GM18507 (cell line): ENCODE data around the gene NUP58.

Source experiments
- DNase-seq: peaks from one replicate; pipeline ENCODE4 v3.0.0; 2011; ENCODE audit warnings: low read depth; ENCODE audit not compliant: insufficient read length; ENCODE audit errors: extremely low spot score
- FAIRE-seq: peaks from 2 replicates; lab custom pipeline; 2011; peaks lifted over from hg19 to GRCh38; lab: Jason Lieb, UNC

The NUP58 gene, protein sequence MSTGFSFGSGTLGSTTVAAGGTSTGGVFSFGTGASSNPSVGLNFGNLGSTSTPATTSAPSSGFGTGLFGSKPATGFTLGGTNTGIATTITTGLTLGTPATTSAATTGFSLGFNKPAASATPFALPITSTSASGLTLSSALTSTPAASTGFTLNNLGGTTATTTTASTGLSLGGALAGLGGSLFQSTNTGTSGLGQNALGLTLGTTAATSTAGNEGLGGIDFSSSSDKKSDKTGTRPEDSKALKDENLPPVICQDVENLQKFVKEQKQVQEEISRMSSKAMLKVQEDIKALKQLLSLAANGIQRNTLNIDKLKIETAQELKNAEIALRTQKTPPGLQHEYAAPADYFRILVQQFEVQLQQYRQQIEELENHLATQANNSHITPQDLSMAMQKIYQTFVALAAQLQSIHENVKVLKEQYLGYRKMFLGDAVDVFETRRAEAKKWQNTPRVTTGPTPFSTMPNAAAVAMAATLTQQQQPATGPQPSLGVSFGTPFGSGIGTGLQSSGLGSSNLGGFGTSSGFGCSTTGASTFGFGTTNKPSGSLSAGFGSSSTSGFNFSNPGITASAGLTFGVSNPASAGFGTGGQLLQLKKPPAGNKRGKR

DNA sequence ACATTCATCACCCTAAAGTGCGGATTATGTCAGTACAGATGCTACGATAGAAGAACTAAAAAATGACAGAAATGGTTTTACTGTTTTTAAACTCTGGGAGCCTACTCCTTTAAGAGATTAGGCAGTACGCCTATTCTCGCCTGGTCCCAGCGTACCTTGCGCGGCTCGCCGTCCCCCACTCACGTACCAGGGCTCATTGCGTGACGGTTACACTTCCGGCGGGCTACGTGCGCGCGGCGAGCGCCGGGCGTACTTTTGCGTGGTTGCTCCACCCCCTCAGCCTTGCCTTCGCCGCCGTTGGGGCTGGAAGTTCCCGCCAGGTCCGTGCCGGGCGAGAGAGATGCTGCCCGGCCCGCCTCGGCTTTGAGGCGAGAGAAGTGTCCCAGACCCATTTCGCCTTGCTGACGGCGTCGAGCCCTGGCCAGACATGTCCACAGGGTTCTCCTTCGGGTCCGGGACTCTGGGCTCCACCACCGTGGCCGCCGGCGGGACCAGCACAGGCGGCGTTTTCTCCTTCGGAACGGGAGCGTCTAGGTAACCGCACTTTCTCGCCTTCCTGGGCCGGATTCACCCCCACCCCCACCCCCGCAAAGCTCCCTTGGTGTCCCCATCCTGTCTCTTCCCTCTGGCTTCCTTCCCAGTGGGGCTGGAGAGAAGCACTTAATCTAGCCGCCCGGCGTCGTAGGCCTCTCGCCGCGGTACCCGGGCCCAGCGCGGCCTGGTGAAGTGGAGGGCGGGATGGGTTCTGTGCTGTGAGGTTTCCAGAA lies at the start of gene NUP58:
NUP58 (plus strand) TSS at position 279 of the 767 bp plus-strand sequence; CDS start at position 428, 149 bp downstream.
- peak; percentile 98 for FAIRE-seq
- peak; percentile 76 for DNase-seq

DNA sequence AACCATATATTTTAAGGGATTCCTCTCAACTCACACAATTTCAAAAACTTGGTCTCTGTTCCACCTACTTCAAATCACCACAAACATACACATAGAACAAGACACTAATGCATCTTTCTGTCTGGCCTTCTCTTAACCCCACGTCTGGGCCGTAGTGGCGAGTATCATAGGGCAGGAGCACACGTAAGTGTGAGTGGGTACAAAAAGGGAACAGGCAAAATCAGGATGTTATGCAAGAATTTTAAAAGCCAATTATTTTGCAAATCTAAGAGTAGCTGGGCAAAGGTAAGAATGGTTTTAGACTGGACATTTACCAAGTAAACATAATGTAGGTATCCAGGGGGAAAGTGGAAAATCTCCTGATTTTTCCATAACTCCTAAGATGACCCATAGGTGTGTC lies 49.2 kb upstream of the NUP58 start:
- FAIRE-seq (no peak), DNase-seq (no peak)

DNA sequence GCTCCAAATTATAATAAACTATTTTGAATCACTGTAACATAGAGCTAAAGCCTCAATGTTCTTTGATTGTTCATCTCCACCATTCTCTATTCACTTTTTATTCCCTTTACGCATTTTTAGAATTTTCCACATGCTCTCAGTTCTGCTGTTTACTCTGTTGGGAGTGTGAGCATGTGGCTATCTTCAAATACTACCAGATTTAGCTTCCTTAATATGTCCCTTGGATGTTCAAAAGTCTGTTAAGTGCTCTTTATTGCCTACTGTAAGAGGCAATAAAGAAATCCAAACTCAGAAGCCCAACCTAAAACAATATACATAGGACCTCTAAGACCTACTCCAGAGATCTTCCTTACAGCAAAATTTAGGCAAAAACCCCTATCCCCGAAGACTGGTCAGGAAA lies 48.7 kb upstream of the NUP58 start:
- no peak for DNase-seq
- FAIRE-seq: no peak

DNA sequence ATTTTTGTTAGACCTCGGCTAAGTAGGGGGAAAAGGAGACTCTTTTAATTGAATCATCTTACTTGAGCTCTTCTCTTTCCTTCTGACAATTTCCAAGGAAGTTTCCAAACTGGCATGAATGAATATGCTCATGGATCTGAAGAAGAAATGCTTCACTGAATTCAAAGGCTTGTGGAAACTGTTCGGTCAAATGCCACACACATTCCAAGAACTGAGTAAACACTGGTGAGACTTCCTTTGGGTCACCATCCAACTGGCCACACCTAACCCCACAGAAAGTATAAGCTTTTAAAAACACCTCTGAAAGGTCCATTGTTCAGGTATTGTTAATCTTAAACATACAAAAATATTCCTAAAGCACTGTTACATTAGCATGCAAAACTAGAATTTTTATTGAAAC lies 47.7 kb upstream of the NUP58 start:
- FAIRE-seq: no peak
- DNase-seq: no peak

DNA sequence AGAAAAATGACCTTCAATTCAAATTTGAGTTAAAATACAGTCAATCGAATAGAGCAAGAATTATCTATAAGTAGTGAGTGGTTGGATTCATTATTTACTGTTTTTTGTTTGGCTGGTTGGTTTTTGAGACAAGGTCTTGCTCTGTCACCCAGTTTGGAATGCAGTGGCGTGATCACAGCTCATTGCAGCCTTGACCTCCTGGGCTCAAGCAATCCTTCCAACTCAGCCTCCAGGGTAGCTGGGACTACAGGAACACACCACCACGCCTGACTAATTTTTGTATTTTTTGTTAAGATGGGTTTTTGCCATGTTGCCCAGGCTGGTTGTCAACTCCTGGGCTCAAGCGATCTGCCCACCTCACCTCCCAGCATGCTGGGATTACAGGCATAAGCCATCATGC lies 39.2 kb upstream of the NUP58 start:
- FAIRE-seq (no peak), DNase-seq (no peak)

DNA sequence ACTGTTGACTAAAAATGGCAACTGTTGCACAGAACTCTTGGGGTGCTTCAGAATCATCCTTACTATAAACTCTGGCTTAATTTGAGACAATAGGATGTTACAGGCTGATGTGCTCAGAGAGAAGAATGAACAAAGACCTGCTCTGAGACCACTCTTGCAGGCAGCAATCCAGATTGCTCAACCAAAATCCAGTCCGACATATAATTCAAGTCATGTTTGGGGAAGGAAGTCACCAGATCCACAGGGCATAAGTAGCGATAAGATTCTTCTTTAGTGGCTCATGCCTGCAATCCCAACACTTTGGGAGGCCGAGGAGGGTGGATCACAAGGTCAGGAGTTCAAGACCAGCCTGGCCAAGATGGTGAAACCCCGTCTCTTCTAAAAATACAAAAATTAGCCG lies 34.7 kb upstream of the NUP58 start:
- FAIRE-seq: no peak
- DNase-seq: no peak

DNA sequence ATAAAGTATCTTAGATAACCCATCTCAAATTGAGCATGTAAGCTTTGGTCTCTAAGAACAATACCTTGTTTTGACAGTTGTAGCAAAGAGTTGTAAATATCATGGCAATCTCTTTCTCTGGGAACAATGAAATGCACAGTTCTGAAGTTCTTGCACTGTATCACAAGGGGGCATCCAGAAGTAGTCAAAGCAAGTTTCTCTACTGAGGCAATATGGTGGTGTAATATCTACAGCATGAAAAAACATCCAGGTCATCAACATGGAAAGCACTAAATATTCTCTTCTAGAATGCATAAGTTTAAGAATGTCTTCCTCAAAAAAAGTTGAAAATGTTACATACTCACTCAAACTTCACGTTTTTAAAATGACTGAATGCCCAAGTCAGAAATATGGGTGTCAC lies 33.7 kb upstream of the NUP58 start:
- FAIRE-seq (no peak), DNase-seq (no peak)

DNA sequence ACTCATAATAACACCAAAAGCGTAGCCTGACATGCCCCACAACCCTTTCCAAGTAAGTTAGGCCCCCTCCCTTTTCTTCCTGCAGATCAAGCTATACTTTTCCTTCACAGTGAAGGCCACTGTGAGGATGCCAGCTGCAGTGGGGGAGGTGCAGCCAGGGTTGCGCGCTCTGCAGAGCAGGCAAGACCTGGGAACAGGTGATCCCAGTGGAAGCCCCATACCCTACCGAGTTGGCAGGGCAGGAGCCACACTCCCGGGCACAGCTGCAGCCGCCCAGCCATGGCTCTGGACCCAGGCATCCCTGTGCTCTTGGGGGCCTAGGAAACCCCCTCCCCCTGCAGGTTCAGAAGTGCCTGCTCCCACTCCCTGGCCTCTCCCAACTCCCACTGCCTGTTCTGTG lies 32.9 kb upstream of the NUP58 start:
- FAIRE-seq (no peak), DNase-seq (no peak)

DNA sequence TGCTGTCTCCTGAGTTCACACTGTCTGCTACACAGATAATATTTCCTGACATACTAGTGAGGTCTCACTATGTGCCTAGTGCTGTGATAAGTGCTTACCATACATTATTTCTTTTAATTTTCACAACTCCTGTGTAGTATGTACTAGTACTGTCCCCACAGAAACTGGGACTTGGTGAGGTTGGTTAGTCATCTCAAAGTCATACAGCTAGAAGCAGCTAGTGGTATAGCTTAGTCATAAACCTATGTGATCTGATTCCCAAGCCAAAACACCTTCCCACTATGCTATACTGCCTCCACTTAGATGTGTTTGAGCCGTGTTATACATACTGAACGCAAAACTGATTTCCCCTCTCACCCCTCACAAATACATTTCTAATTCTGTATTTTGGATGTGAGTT lies 24.7 kb upstream of the NUP58 start:
- DNase-seq (no peak), FAIRE-seq (no peak)

DNA sequence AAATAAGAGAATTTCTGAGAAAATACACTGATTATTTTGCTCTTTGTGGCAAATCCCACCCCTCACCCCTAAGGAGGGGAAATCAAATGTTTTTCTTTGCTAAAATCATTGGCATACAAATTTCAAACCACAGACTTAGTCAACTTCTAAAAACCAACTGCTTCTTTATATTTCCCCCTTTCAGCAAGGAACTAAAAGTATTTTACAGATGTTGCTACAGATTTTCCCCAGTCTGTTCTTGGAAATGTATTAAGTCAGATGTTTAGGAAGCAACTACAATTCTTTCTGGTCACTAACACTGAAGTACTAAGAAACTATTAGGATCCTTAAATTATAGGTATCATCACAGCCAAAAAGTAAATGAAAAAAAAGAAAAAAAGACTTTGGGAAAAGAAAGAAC lies 21.0 kb upstream of the NUP58 start:
- FAIRE-seq (no peak), DNase-seq (no peak)

DNA sequence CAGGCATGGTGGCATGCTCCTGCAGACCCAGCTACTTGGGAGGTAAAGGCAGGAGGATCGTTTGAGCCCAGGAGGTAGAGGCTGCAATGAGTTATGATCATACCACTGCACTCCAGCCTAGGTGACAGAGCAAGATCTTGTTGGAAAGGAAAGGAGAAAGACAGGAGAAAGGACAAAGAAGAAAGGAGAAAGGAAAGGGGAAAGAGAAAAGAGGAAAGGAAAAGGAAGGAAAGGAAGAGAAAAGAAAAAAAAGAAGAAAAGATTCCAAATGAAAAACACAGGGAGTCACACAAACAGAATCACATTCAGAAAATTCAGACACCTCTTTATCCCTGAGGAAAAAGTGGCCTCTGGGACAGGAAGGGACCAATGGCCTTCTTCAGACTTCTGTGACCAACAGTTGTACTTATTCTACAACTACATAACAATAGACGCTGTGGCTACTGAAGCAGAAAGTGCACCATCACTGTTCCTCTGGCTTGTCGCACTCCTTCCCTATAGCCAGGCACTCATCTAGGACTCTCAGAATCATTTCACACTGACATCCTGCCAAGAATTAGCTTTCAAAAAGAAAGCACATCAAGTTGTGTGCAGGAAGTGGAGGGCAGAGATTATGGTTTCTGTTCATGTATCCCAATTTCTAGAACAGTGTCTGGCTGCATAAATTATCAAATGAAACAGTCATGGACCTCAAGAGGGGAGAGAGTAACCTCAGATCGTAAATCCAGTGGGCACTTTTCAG lies 20.1 kb upstream of the NUP58 start:
- FAIRE-seq: peak; percentile 85

DNA sequence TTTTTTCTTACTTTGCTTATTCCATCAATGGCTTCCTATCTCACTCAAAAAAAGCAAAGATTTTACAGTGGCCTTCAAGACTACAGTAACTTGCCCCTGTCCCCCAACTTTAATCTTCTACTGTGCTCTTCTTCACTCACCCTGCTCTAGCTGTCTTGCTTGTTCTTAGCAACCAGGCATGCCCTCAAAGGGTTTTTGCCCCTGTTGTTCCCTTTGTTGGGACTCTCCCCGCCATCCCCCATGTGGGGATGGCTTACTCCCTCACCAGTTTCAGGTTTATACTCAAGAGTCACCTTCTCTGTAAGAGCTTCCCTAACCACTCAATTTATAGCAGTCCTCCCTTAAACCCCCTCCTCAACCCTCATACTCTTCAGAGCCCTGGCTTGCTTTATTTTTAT lies 19.5 kb upstream of the NUP58 start:
- FAIRE-seq (peak; percentile 31), DNase-seq (no peak)

More for the DNA sequence above, 20.1 kb upstream of the NUP58 start:
- peak; percentile 8 for DNase-seq

DNA sequence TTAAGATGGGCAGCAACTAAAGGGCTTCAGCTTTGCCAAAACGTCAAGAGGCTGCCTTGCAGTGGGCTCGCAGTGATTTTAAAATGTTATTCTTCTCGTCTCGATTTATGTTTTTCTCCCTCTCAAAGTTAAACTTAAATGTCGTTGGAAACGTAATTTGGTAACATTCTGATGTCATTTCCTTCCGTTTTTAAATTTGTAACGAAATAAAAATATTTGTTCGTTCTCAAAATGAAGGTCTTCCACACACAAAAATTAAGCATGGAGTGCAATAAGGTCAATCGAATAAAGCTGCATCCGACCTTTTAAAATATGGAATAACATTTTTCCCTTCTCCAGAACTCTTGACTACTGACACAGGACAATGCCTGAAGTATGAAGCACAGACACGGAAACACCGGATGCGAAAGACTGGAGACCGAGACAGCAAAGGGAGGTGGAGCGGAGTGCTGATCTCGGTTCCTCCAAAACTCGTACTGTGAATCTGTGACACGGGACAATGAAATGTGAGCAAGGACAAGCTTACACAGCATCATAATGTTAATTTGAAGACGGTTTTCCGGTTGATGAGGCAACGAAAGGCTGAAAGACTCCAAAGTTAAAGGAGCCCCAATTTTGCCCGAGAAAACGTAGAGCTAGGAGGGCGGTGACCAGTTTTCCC lies 15.0 kb upstream of the NUP58 start:
- DNase-seq (no peak), FAIRE-seq (peak; percentile 73)

DNA sequence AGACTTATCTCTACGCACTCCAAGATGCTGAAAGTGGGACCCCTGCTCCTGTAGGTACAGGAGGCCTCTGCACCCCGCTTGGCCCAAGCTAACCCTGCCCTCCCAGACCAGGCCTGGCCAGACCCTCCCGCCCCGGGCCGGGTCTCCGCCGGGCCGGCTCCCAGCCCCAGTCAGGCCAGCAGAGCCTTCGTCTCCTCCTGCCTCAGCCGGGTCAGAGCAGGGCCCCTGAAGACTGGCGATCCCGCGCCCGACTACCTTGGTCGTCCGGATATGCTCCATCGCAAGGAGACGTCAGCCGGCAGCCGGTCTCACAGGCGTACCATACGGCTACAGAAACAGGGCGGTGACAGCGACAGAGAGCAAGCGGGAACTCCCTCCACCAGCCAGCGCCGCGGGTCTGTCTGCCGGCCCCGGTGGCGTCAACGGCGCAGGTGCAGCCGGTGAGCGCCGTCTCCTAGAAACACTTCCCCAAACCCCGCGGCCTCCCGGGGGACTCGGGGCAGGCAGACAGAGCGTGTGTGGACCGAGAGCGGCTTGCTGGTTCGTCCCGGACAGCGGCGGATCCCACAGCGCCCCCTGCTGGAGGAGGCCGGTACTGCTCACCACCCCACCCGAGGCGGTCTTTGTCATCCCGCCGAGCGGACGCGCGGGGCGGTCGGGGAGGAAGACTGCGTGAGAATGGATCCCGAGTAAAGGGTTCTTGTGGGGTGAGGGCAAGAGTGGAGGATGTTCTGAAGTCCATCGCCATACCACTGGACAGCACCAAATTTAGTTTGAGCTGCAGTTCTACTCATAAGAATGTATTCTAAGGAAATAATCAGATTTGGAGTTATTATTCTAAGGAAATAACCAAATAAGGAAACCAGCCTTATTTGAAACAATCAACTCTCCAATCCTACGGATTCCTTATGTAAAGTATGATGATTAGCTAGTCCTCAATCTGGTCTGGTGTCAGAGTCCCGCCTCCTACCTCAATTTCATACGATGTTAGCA lies 14.2 kb upstream of the NUP58 start, which contains the start of gene MTMR6:
MTMR6 (minus strand) TSS at position 520 of the 993 bp plus-strand sequence; CDS start at position 279, 241 bp downstream.
- FAIRE-seq (peak; percentile 94), DNase-seq (peak; percentile 94)

DNA sequence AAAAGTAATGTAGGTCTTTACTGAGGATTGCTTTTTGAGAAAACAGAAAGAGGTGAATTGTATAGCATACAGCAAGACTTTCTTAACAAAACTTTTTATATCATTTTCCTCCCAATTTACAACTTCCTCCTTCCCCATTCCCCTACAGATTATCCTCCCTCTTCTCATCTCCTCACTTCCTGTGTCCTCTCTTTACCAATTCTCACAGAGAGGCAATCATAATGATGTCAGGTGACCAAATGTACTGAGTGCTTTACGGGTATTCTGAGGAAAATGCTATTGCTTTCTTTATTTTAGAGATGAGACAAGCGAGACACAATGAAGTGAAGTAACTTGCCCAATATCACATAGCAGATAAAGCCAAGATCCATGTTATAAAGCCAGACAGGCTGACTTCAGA lies 12.5 kb upstream of the NUP58 start:
- DNase-seq (no peak), FAIRE-seq (no peak)

DNA sequence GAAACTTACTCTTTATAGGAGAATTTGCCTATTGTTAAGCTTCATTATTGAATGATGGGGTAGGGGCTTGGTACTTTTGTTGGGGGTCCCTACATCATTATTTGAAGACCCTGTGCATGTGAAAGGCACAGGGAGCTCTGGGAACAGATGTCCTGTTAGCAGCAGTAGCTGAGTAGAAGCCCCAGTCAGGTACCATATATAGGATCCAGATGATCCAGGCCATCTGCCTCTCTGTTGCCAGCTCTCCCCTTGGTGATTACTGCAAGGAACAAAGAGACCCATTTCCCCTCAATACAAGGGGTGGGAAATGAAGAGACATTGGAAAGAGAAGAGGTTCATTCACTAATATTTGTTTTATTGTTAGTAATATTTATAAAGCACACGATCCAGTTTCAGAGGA lies 9.7 kb upstream of the NUP58 start:
- FAIRE-seq: no peak
- no peak for DNase-seq

DNA sequence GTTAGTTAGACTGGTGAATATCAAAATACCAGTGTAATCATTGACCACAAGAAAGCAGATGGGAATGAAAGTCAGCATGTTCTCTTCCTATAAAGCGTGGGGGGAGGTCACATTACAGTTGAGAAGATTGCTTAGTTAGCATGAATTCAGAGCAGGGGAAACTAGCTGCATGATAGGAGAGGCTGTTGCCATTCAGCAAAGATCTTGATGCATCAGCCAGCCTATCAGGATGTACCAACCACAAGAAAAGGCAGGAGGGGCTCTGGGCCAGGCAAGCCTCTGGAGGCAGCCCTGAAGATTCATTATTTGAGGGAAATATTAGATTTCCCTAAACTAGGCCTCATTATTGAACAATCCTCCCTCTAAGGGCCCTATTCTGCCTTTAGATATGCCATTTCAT lies 9.1 kb upstream of the NUP58 start:
- DNase-seq (no peak), FAIRE-seq (no peak)

DNA sequence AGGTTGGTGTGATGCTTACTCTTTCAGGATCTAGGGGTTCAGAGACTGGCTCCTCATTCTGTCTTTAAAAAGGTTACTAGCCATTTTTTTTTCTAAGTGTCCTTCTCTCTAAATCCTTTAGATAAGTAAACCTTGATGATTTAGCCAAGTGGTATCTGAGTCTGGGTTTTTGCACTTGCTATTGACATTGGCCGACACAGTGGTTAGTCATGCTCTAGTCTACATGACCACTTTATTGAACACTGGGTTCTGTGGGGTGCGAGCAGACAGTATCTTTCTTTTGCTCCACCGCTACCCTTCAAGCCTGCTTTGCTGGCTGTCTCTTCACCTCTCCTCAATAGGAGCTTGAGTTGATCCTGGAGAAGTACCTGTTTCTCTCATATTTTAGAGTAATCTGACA lies 6.2 kb upstream of the NUP58 start:
- DNase-seq: no peak
- FAIRE-seq: no peak
